DOHH2 (cell line): Measurements from ENCODE around the gene ETV6.

Source experiments
- H3F3A ChIP-seq: fragments of 200-600 bp; sonication (generic), shearing (Covaris generic); 2 replicates; pipeline ENCODE4 v1.6.0; 2016; ENCODE audit warnings: antibody characterized with exemption, mild to moderate bottlenecking; ENCODE audit not compliant: control insufficient read depth, insufficient read depth
- H3K27ac ChIP-seq: fragments of 200-600 bp; sonication (generic); 2 replicates; pipeline ENCODE4 v1.5.1; 2014; ENCODE audit warnings: low read depth, mild to moderate bottlenecking, low read length, moderate library complexity
- H3K27me3 ChIP-seq: fragments of 200-600 bp; sonication (generic); 2 replicates; pipeline ENCODE4 v1.6.1; 2014; ENCODE audit warnings: mild to moderate bottlenecking, low read length, mixed read lengths; ENCODE audit not compliant: control insufficient read depth
- H3K36me3 ChIP-seq: fragments of 200-600 bp; sonication (generic); 2 replicates; pipeline ENCODE4 v1.6.1; 2014; ENCODE audit warnings: mild to moderate bottlenecking, low read length, moderate library complexity, mixed read lengths; ENCODE audit not compliant: control insufficient read depth
- H3K4me1 ChIP-seq: fragments of 200-600 bp; sonication (generic); 2 replicates; pipeline ENCODE4 v1.6.1; 2014; ENCODE audit warnings: mild to moderate bottlenecking, low read length, mixed read lengths; ENCODE audit not compliant: control insufficient read depth
- H3K4me2 ChIP-seq: fragments of 200-600 bp; sonication (generic); 2 replicates; pipeline ENCODE4 v1.6.0; 2014; ENCODE audit warnings: mild to moderate bottlenecking, low read length, moderate library complexity
- H3K4me3 ChIP-seq: fragments of 200-600 bp; sonication (generic); 2 replicates; pipeline ENCODE4 v1.5.1; 2014; ENCODE audit warnings: mild to moderate bottlenecking, low read length, mixed read lengths
- H3K79me2 ChIP-seq: fragments of 200-600 bp; sonication (generic); 2 replicates; pipeline ENCODE4 v1.6.1; 2014; ENCODE audit warnings: mild to moderate bottlenecking, low read length, mixed read lengths; ENCODE audit not compliant: control insufficient read depth
- H3K9me2 ChIP-seq: fragments of 200-600 bp; sonication (generic); replicated peaks from 2 replicates; pipeline ENCODE4 v1.6.1; 2014; ENCODE audit warnings: mild to moderate bottlenecking, low read length, mixed read lengths; ENCODE audit not compliant: control insufficient read depth
- H3K9me3 ChIP-seq: fragments of 200-600 bp; sonication (generic); 2 replicates; pipeline ENCODE4 v1.6.1; 2014; ENCODE audit warnings: antibody characterized with exemption, low read length, mixed read lengths; ENCODE audit not compliant: control insufficient read depth, insufficient read depth
- H4K20me1 ChIP-seq: fragments of 200-600 bp; sonication (generic); 2 replicates; pipeline ENCODE4 v1.6.0; 2014; ENCODE audit warnings: low read depth, mild to moderate bottlenecking, antibody characterized with exemption, low read length, moderate library complexity; ENCODE audit not compliant: control insufficient read depth, insufficient read depth
- EZH2phosphoT487 ChIP-seq: fragments of 200-600 bp; sonication (generic); IDR thresholded peaks from 2 replicates; pipeline ENCODE4 v1.6.1; 2017; ENCODE audit warnings: borderline replicate concordance, mild to moderate bottlenecking, antibody characterized with exemption, low read length, moderate library complexity, mixed read lengths
- TF ChIP-seq, protein P1 (sequence below): fragments of 200-600 bp; sonication (generic); IDR thresholded peaks from one replicate; pipeline ENCODE4 v1.5.1; 2014; ENCODE audit warnings: antibody characterized with exemption, mild to moderate bottlenecking, low read depth, low read length; ENCODE audit not compliant: poor library complexity, severe bottlenecking

The ETV6 gene

DNA sequence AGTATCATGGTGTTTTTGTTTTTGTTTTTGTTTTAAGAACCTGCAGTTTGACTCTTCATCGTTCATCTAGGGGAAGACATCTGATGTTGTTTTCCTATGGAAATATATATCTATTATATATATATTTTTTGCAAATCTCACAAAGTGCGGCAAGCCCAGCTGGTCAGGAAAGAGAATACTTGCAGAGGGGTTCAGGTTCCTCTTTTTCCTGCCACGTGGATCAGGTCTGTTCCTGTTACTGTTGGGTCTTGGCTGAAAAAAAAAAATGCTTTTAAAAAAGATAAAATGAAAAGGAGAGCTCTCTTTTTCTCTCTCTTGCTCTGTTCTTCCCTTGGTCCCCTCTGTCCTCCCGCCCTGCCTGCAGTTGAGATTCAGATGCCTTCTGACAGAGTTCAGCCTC lies 241.9 kb downstream of the ETV6 start:
- Histone ChIP-seq H3K27ac (peak overlapping the region; percentile 64), H3K27me3 (no peaks in the 10 kb centered on the region), H3K9me3 (no peaks in the 10 kb centered on the region), H3K9me2 (no peaks in the 10 kb centered on the region), H3K79me2 (no peaks in the 10 kb centered on the region), H4K20me1 (no peaks in the 10 kb centered on the region), H3F3A (no peaks in the 10 kb centered on the region), H3K4me3 (peak overlapping the region; percentile 31), H3K4me1 (peaks cover 65% of the 10 kb centered on the region), H3K36me3 (peaks cover 11% of the 10 kb centered on the region), H3K4me2 (peak overlapping the region; percentile 61)
- TF ChIP-seq, protein P1, sequence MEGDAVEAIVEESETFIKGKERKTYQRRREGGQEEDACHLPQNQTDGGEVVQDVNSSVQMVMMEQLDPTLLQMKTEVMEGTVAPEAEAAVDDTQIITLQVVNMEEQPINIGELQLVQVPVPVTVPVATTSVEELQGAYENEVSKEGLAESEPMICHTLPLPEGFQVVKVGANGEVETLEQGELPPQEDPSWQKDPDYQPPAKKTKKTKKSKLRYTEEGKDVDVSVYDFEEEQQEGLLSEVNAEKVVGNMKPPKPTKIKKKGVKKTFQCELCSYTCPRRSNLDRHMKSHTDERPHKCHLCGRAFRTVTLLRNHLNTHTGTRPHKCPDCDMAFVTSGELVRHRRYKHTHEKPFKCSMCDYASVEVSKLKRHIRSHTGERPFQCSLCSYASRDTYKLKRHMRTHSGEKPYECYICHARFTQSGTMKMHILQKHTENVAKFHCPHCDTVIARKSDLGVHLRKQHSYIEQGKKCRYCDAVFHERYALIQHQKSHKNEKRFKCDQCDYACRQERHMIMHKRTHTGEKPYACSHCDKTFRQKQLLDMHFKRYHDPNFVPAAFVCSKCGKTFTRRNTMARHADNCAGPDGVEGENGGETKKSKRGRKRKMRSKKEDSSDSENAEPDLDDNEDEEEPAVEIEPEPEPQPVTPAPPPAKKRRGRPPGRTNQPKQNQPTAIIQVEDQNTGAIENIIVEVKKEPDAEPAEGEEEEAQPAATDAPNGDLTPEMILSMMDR, result no peak
- no peak for TF ChIP-seq EZH2phosphoT487

DNA sequence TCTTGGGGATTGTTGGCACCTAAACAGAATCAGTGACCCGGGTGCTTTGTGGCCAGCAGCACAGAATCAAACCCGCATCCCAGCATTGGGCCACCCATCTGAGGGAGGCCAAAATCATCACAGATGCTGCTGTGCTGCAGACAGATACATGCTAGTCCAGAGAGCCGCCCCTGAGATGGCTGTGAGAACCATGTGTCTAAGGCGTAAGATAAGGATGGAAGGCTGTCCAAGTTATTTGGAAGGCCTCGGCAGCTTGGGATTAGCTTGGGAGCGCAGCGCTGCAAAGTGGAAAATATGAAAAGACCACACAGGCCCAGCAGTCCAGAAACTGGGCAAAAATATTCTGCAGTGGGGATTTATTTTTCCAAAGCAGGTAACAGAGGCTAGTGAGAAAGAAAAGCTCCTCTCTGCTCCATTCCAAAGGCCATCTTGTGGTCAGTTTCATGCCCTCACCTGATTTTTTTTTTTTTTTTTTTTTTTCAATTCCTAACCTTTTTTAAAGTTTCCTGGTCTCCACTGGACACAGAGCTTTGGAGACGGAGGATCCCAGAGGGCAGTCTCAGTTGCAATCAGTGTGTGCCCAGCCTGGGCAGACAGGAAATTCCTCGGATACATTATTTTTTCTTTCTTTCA lies 242.4 kb downstream of the ETV6 start:
- Histone ChIP-seq H3K36me3 (peaks cover 11% of the 10 kb centered on the region), H3K9me2 (no peaks in the 10 kb centered on the region), H3K4me3 (peak overlapping the region; percentile 31), H3K79me2 (no peaks in the 10 kb centered on the region), H3K9me3 (no peaks in the 10 kb centered on the region), H3K27ac (peak overlapping the region; percentile 64), H3K4me1 (peaks cover 69% of the 10 kb centered on the region), H4K20me1 (no peaks in the 10 kb centered on the region), H3F3A (no peaks in the 10 kb centered on the region), H3K4me2 (peak overlapping the region; percentile 61), H3K27me3 (no peaks in the 10 kb centered on the region)
- TF ChIP-seq, protein P1, result no peak
- no peak for TF ChIP-seq EZH2phosphoT487

DNA sequence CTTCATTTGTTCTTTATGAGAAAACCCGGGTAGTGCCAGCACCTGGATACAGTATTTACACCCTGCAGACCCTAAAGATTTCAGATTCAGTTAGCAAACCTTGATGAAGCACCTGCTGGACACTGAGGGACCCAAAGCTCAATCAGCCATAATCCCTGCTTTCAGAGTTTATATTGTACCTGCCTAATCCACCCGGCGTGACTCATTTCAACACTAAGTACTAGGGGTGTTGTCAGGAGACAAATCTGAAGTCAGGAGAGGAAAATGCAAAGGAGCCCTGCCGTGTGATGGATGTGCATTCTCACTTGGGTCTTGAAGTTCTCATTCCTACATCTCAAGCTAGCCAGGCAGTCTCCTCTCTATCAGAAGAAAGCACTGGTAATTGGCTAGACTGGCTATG lies 244.5 kb downstream of the ETV6 start:
- TF ChIP-seq, protein P1, result no peak
- no peak for TF ChIP-seq EZH2phosphoT487
- H3F3A ChIP-seq, result no peaks in the 10 kb centered on the region
- H3K9me2 ChIP-seq, result no peaks in the 10 kb centered on the region
- peaks cover 69% of the 10 kb centered on the region for H3K4me1 ChIP-seq
- no peaks in the 10 kb centered on the region for H3K79me2 ChIP-seq
- no peaks in the 10 kb centered on the region for H3K9me3 ChIP-seq
- H3K4me3 ChIP-seq, result no peak overlapping the region
- no peaks in the 10 kb centered on the region for H4K20me1 ChIP-seq
- peak overlapping the region; percentile 48 for H3K4me2 ChIP-seq
- H3K27ac ChIP-seq, result no peak overlapping the region
- H3K36me3 ChIP-seq, result peaks cover 11% of the 10 kb centered on the region
- H3K27me3 ChIP-seq, result no peaks in the 10 kb centered on the region
